ENCODE data around the gene ATAD5.

Gene ATAD5

GRCh38 chr17:30796016-30796415 is 35.8 kb upstream of the ATAD5 start:
- Histone ChIP-seq H3K36me3 (ENCODE audit: control insufficient read depth in 4 of 4, insufficient read depth in 4 of 4, low read length in 3 of 4) (peaks cover 10 to 91% (median 46%) of the 10 kb centered on the region in 4 experiments), H3K4me3 (ENCODE audit: control insufficient read depth in 1 of 7, extremely low read depth in 1 of 7, insufficient read depth in 4 of 7, low read depth in 2 of 7, low read length in 6 of 7) (no peak overlapping the region), H3K27me3 (replicated peaks in 2 of 5; ENCODE audit: control insufficient read depth in 4 of 5, insufficient read depth in 5 of 5, low read length in 4 of 5) (no peaks in the 10 kb centered on the region), H3K9me3 (ENCODE audit: control extremely low read depth in 1 of 5, control insufficient read depth in 4 of 5, insufficient read depth in 2 of 5, low read depth in 1 of 5, low read length in 4 of 5) (no peaks in the 10 kb centered on the region), H3K4me1 (ENCODE audit: control extremely low read depth in 1 of 4, control insufficient read depth in 4 of 4, insufficient read depth in 4 of 4, low read length in 3 of 4) (no peaks in the 10 kb centered on the region), H3K27ac (ENCODE audit: insufficient read depth in 1 of 2, low read depth in 1 of 2, low read length in 2 of 2, poor library complexity in 1 of 2, severe bottlenecking in 2 of 2) (no peak overlapping the region)
- CTCF ChIA-PET: interaction anchor here (1.0 kb wide), 1 partner anchor 30 kb away, joined by 4 read pairs; no protein-coding TSS in a partner anchor
- POLR2A ChIA-PET: no interaction called here
- WGBS (ENCODE audit: insufficient coverage): 100% methylated on average over 1 of the region's 4 CpGs
- no peak for DNase-seq

GRCh38 chr17:30801671-30802070 is 30.1 kb upstream of the ATAD5 start:
- H3K27me3 ChIP-seq (replicated peaks in 2 of 5; ENCODE audit: control insufficient read depth in 4 of 5, insufficient read depth in 5 of 5, low read length in 4 of 5): no peaks in the 10 kb centered on the region
- CTCF ChIA-PET: no interaction called here
- H3K36me3 ChIP-seq (ENCODE audit: control insufficient read depth in 4 of 4, insufficient read depth in 4 of 4, low read length in 3 of 4): peaks cover 8 to 76% (median 34%) of the 10 kb centered on the region in 4 experiments

GRCh38 chr17:30805944-30806456 is 25.8 kb upstream of the ATAD5 start:
- WGBS (ENCODE audit: insufficient coverage): no CpG with 5 or more reads among the region's 2 CpGs
- H3K27me3 ChIP-seq (replicated peaks in 2 of 5; ENCODE audit: control insufficient read depth in 4 of 5, insufficient read depth in 5 of 5, low read length in 4 of 5): no peaks in the 10 kb centered on the region
- no peak overlapping the region for H3K27ac ChIP-seq (ENCODE audit: insufficient read depth in 1 of 2, low read depth in 1 of 2, low read length in 2 of 2, poor library complexity in 1 of 2, severe bottlenecking in 2 of 2)
- H3K4me1 ChIP-seq (ENCODE audit: control extremely low read depth in 1 of 4, control insufficient read depth in 4 of 4, insufficient read depth in 4 of 4, low read length in 3 of 4): peaks cover 26 to 44% (median 36%) of the 10 kb centered on the region in 4 experiments
- POLR2A ChIA-PET: interaction anchor here (1.7 kb wide), 1 partner anchor 19 kb away, joined by 6 read pairs; the partner anchor contains the start of gene CRLF3
- H3K9me3 ChIP-seq (ENCODE audit: control extremely low read depth in 1 of 5, control insufficient read depth in 4 of 5, insufficient read depth in 2 of 5, low read depth in 1 of 5, low read length in 4 of 5): no peaks in the 10 kb centered on the region
- peaks cover 8 to 36% (median 20%) of the 10 kb centered on the region in 4 experiments for H3K36me3 ChIP-seq (ENCODE audit: control insufficient read depth in 4 of 4, insufficient read depth in 4 of 4, low read length in 3 of 4)
- CTCF ChIA-PET: interaction anchor here (0.7 to 3.6 kb wide), 8 partner anchors 14 to 411 kb away, joined by 3 to 34 read pairs (median 3); partner anchors contain the start of gene CRLF3
- H3K4me3 ChIP-seq (ENCODE audit: control insufficient read depth in 1 of 7, extremely low read depth in 1 of 7, insufficient read depth in 4 of 7, low read depth in 2 of 7, low read length in 6 of 7): no peak overlapping the region
- peak in 2 of 3 donors; percentile 36 to 41 for DNase-seq

More at GRCh38 chr17:30801671-30802070, 30.1 kb upstream of the ATAD5 start:
- WGBS (ENCODE audit: insufficient coverage): 100% methylated on average over 1 of the region's 1 CpG
- Histone ChIP-seq H3K4me3 (ENCODE audit: control insufficient read depth in 1 of 7, extremely low read depth in 1 of 7, insufficient read depth in 4 of 7, low read depth in 2 of 7, low read length in 6 of 7) (no peak overlapping the region), H3K4me1 (ENCODE audit: control extremely low read depth in 1 of 4, control insufficient read depth in 4 of 4, insufficient read depth in 4 of 4, low read length in 3 of 4) (peaks cover 2 to 7% (median 6%) of the 10 kb centered on the region in 4 experiments), H3K27ac (ENCODE audit: insufficient read depth in 1 of 2, low read depth in 1 of 2, low read length in 2 of 2, poor library complexity in 1 of 2, severe bottlenecking in 2 of 2) (no peak overlapping the region), H3K9me3 (ENCODE audit: control extremely low read depth in 1 of 5, control insufficient read depth in 4 of 5, insufficient read depth in 2 of 5, low read depth in 1 of 5, low read length in 4 of 5) (no peaks in the 10 kb centered on the region)
- POLR2A ChIA-PET: no interaction called here
- DNase-seq: no peak

- ChIA-PET POLR2A (interaction anchor here (0.6 kb wide), 1 partner anchor 295 kb away, joined by 3 read pairs; no protein-coding TSS in a partner anchor), CTCF (interaction anchor here (0.6 to 3.6 kb wide), 5 partner anchors 9 to 38 kb away, joined by 3 to 34 read pairs (median 9); partner anchors contain the start of gene CRLF3)
- Histone ChIP-seq H3K4me1 (ENCODE audit: control extremely low read depth in 1 of 4, control insufficient read depth in 4 of 4, insufficient read depth in 4 of 4, low read length in 3 of 4) (peaks cover 33 to 55% (median 45%) of the 10 kb centered on the region in 4 experiments), H3K36me3 (ENCODE audit: control insufficient read depth in 4 of 4, insufficient read depth in 4 of 4, low read length in 3 of 4) (peaks cover 5 to 20% (median 13%) of the 10 kb centered on the region in 4 experiments), H3K27ac (ENCODE audit: insufficient read depth in 1 of 2, low read depth in 1 of 2, low read length in 2 of 2, poor library complexity in 1 of 2, severe bottlenecking in 2 of 2) (no peak overlapping the region), H3K27me3 (replicated peaks in 2 of 5; ENCODE audit: control insufficient read depth in 4 of 5, insufficient read depth in 5 of 5, low read length in 4 of 5) (no peaks in the 10 kb centered on the region), H3K9me3 (ENCODE audit: control extremely low read depth in 1 of 5, control insufficient read depth in 4 of 5, insufficient read depth in 2 of 5, low read depth in 1 of 5, low read length in 4 of 5) (no peaks in the 10 kb centered on the region), H3K4me3 (ENCODE audit: control insufficient read depth in 1 of 7, extremely low read depth in 1 of 7, insufficient read depth in 4 of 7, low read depth in 2 of 7, low read length in 6 of 7) (no peak overlapping the region)
- WGBS (ENCODE audit: insufficient coverage): no CpG with 5 or more reads among the region's 1 CpG
- no peak for DNase-seq
These were observed 23.9 kb upstream of the ATAD5 start for GRCh38 chr17:30807896-30808295.

- no peaks in the 10 kb centered on the region for H3K27me3 ChIP-seq (replicated peaks in 2 of 5; ENCODE audit: control insufficient read depth in 4 of 5, insufficient read depth in 5 of 5, low read length in 4 of 5)
- 20% methylated on average over 9 of the region's 9 CpGs for WGBS (ENCODE audit: insufficient coverage)
- peaks cover 34 to 63% (median 51%) of the 10 kb centered on the region in 4 experiments for H3K4me1 ChIP-seq (ENCODE audit: control extremely low read depth in 1 of 4, control insufficient read depth in 4 of 4, insufficient read depth in 4 of 4, low read length in 3 of 4)
- H3K36me3 ChIP-seq (ENCODE audit: control insufficient read depth in 4 of 4, insufficient read depth in 4 of 4, low read length in 3 of 4): peaks cover 3 to 11% (median 7%) of the 10 kb centered on the region in 4 experiments
- ChIA-PET CTCF (interaction anchor here (2.4 to 3.5 kb wide), 4 partner anchors 12 to 21 kb away, joined by 9 to 23 read pairs (median 14); partner anchors contain the start of gene CRLF3), POLR2A (interaction anchor here (1.6 kb wide), 1 partner anchor 15 kb away, joined by 8 read pairs; the partner anchor contains the start of gene CRLF3)
- peak; percentile 70 to 92 (median 87) for DNase-seq
- no peaks in the 10 kb centered on the region for H3K9me3 ChIP-seq (ENCODE audit: control extremely low read depth in 1 of 5, control insufficient read depth in 4 of 5, insufficient read depth in 2 of 5, low read depth in 1 of 5, low read length in 4 of 5)
- peak overlapping the region in 6 of 7 experiments; percentile 25 to 64 (median 38) for H3K4me3 ChIP-seq (ENCODE audit: control insufficient read depth in 1 of 7, extremely low read depth in 1 of 7, insufficient read depth in 4 of 7, low read depth in 2 of 7, low read length in 6 of 7)
- H3K27ac ChIP-seq (ENCODE audit: insufficient read depth in 1 of 2, low read depth in 1 of 2, low read length in 2 of 2, poor library complexity in 1 of 2, severe bottlenecking in 2 of 2): peak overlapping the region; percentile 21 to 76
These were observed 22.9 kb upstream of the ATAD5 start for GRCh38 chr17:30808785-30809286.

- POLR2A ChIA-PET: interaction anchor here (1.6 kb wide), 1 partner anchor 14 kb away, joined by 8 read pairs; the partner anchor contains the start of gene CRLF3
These were observed 21.9 kb upstream of the ATAD5 start for GRCh38 chr17:30809867-30810266.

More at GRCh38 chr17:30809867-30810266, 21.9 kb upstream of the ATAD5 start:
- H3K4me3 ChIP-seq (ENCODE audit: control insufficient read depth in 1 of 7, extremely low read depth in 1 of 7, insufficient read depth in 4 of 7, low read depth in 2 of 7, low read length in 6 of 7): peak overlapping the region in 2 of 7 experiments; percentile 8 to 39
- peaks cover 34 to 64% (median 51%) of the 10 kb centered on the region in 4 experiments for H3K4me1 ChIP-seq (ENCODE audit: control extremely low read depth in 1 of 4, control insufficient read depth in 4 of 4, insufficient read depth in 4 of 4, low read length in 3 of 4)
- DNase-seq: no peak
- WGBS (ENCODE audit: insufficient coverage): 100% methylated on average over 2 of the region's 6 CpGs
- no peaks in the 10 kb centered on the region for H3K27me3 ChIP-seq (replicated peaks in 2 of 5; ENCODE audit: control insufficient read depth in 4 of 5, insufficient read depth in 5 of 5, low read length in 4 of 5)
- CTCF ChIA-PET: interaction anchor here (2.4 to 3.5 kb wide), 4 partner anchors 11 to 20 kb away, joined by 9 to 23 read pairs (median 14); partner anchors contain the start of gene CRLF3
- H3K9me3 ChIP-seq (ENCODE audit: control extremely low read depth in 1 of 5, control insufficient read depth in 4 of 5, insufficient read depth in 2 of 5, low read depth in 1 of 5, low read length in 4 of 5): no peaks in the 10 kb centered on the region
- peaks cover 0 to 3% (median 0%) of the 10 kb centered on the region in 4 experiments for H3K36me3 ChIP-seq (ENCODE audit: control insufficient read depth in 4 of 4, insufficient read depth in 4 of 4, low read length in 3 of 4)
- H3K27ac ChIP-seq (ENCODE audit: insufficient read depth in 1 of 2, low read depth in 1 of 2, low read length in 2 of 2, poor library complexity in 1 of 2, severe bottlenecking in 2 of 2): peak overlapping the region; percentile 7 to 76

All from common myeloid progenitor, CD34-positive (primary cell).